Uterus (tissue), 2 donors: ENCODE measurements around the gene PSMD14.

Experiments used
- POLR2A ChIP-seq, 2 donors: fragments of 450-650 bp; IDR thresholded peaks; one replicate each; pipeline ENCODE4 v1.6.1; 2016; ENCODE audit warnings: antibody characterized with exemption in 2 of 2, mild to moderate bottlenecking in 1 of 2, moderate library complexity in 1 of 2
- TF ChIP-seq, protein P1 (sequence below), 4 experiments: fragments of 200-600 bp in 2 of 4; fragments of 450-650 bp in 2 of 4; sonication (generic) in 2 of 4; IDR thresholded peaks; one replicate each; pipeline ENCODE4 v1.5.1; 2016 to 2019; ENCODE audit warnings: antibody characterized with exemption in 4 of 4, mild to moderate bottlenecking in 2 of 4, moderate library complexity in 1 of 4

DNA sequence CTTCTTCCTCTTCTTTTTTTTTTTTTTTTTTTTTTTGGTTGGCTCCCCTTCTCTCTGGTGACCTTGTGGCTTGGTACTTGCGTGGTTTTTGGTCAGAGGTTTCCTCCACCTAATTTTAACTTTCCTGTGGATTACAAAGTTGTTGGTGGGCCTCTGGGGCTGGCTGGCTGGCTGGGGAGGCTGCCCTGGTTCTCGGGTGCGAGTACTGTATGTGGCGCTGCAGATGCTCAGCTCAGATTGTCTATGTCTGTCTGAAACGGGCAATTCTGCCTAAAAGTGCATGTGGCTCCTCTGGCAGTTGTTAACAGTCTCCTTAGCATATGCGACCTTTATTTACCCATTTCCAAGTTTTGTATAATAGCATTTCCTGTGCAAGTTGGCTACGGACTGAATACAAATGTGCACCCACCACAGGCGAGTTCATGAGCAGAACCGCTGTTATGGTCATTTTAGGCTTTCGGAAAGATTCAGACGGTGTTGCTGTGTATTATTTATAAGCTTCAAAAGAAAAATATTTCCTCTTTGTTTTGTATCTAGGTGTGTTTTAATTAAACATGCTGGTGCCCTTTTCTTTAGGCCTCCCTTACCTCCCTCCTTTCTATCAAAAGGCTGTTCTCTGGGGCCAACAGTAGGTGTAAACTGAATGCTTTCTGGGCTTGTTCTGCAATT lies 112.3 kb downstream of the PSMD14 start:
- TF ChIP-seq, protein P1, sequence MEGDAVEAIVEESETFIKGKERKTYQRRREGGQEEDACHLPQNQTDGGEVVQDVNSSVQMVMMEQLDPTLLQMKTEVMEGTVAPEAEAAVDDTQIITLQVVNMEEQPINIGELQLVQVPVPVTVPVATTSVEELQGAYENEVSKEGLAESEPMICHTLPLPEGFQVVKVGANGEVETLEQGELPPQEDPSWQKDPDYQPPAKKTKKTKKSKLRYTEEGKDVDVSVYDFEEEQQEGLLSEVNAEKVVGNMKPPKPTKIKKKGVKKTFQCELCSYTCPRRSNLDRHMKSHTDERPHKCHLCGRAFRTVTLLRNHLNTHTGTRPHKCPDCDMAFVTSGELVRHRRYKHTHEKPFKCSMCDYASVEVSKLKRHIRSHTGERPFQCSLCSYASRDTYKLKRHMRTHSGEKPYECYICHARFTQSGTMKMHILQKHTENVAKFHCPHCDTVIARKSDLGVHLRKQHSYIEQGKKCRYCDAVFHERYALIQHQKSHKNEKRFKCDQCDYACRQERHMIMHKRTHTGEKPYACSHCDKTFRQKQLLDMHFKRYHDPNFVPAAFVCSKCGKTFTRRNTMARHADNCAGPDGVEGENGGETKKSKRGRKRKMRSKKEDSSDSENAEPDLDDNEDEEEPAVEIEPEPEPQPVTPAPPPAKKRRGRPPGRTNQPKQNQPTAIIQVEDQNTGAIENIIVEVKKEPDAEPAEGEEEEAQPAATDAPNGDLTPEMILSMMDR (IDR thresholded peaks at IDR 0.05): no peak
- TF ChIP-seq POLR2A (IDR thresholded peaks at IDR 0.05): no peak
